ENCODE data around the gene ABCA1.
A peak's percentile ranks its signal among the peaks of the same experiment; 100 is the strongest.
"Not testable (repeated sequence)": the region's sequence is repeated elsewhere in the genome, so short reads cannot be mapped to it uniquely, and the experiment has no call there.

The ABCA1 gene

GRCh38 chr9:104864675-104865104 is 63.3 kb downstream of the ABCA1 start:
- no peak for DNase-seq

DNA sequence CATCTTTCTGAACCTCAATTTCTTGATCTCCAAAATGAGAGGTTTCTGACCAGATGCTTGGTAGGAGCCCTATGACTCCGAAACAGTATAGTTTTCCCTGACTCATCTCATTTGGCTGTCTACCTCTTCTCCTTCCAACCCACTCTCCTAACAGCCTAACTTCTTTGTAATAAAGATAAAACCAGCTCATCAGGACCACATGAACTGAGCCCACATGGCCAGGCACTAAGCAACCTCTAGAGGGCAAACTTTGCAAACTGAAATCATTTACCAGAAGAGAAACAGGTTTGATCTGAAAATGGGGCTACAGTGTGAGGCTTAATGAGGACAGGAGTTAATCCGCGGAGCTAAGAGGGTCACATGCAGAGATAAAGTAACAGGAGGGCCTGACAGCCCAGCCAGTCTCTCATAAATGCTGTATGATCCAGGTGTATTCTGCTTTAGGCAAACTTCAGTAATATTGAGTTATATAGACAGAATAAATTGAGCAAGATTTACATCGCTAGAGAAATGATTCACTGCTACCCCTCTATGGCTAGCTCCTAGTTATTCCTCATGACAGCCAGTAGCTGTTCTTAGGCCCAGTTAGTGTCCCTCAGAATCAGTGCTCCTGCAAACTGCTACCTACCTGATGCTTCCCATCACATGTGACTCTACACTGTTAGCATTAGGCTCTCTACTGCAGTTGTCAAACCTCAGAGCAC is 64.6 kb downstream of the ABCA1 start:
- peak; percentile 56 for DNase-seq

DNA sequence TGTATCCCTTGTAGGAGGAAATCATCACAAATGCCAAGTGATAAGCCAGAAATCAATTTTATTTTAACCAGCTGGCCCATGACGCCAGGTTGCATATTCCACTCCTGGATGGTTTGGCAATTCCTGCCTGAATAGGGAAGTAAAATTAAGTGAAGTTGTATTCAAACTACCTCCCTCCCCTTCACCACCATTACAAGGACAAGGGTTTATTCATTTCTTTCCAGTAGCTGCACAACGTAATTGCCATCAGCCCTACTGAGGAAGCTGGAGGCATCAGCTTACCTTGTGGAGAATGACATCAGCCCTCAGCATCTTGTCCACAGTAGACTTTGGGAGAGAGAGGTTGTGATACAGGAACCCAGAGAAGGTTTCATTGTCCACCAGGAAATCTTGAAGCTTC is 66.6 kb downstream of the ABCA1 start:
- DNase-seq = peak; percentile 45

DNA sequence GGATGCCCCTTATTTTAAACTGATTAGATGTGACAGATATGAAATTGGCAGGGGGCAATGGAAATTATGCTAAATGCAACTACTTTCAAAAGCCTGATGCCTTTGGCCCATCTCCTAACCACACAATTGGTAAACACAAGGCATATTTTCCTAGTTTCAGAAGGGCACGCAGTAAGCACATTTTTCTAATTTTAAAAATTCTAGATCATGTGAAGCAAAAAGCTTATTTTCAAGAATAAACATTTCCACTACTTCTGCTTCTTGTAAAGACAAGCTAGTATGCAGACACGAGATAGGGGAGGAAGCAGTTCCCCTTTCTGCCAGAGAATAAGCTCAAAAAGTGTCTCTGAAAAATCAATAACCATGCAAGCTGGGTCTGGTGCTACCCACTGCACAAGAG is 67.7 kb downstream of the ABCA1 start:
- DNase-seq = peak; percentile 92

- DNase-seq = no peak
Measured at GRCh38 chr9:104858846-104859245, 69.1 kb downstream of the ABCA1 start.

DNA sequence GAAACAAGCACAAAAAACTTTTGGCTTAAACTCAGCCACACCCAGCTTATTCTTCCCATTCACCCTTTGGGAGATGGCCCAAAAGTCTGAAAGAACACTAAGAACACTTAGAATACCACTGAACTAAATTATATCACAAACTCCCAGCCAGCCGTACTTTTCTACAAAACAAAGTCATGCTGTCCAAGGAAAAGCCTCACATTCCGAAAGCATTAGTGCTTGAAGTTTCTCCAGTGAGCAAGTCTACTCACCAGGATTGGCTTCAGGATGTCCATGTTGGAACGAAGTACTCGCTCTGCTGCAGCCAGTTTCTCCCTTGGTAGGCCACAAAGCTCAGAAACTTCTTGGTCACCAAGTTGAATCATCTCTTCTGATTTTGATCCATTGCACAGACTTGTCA is 69.7 kb downstream of the ABCA1 start:
- no peak for DNase-seq

- DNase-seq = no peak
Measured at GRCh38 chr9:104856413-104856941, 71.5 kb downstream of the ABCA1 start.

DNA sequence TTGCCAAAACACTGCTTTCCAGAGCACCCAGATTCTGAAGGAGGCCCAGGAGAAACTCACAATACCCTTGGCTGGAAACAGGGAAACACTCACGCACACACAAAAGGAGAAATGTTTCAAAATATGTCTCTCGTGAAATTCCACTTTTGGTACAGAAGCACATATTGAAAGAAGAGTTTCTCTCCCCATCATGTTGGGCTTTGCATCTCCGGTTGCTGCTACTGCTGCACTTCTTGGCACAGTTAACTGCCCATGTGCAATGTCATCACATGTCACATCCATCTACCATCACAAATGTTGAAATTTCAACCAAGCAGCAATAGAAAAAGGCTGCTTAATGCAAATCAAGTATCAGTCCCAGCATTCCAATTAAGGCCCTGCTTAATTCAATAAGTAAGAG is 72.1 kb downstream of the ABCA1 start:
- DNase-seq = no peak

DNA sequence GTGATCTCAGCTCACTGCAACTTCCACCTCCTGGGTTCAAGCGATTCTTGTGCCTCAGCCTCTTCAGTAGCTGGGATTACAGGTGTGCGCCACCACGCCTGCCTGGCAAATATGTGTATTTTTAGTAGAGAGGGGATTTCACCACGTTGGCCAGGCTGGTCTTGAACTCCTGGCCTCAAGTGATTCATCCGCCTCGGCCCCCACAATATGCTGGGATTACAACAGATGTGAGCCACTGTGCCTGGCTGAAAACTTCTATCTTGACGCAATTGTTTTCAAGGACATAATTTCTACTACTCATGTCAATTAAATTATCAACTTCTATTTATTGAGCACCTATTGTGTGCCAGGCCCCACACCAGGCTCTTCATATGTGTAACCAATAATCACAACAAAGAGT is 72.7 kb downstream of the ABCA1 start:
- DNase-seq = not testable (repeated sequence)

DNA sequence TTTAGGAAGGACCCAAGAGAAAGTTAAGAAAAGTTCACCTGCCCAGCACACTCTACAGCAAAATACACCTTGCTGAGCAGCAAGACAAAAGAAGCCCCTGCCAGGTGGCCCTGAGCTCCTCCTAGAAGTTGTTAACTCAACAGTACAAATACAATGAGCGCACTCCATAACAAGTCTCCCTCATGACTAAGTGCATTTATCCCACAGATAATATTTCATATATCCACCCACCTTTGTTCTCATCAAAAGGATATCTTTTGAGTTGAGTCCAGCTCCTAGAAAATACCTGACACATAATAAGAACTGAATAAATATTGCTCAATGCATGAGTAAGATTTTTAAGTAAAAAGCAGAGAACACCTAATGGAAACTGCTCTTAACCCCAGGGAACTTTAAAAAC is 73.3 kb downstream of the ABCA1 start:
- DNase-seq = no peak

DNA sequence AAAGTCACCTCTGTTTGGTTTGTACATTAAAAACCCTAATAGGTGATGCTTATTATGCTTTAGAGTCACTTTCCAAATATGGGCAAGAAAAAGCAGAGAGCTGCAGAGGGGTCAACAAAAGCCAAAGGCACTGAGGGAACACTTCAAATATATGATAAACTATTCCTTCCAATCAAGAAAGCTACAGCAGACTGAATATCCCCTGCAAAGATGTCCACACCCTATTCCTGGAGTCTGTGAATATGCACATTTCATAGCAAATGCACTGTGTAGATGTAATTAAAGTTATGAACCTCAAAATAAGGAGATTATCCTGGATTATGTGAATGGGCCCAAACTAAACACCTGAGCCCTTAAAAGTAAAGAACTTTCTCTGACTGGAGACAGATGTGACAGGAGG is 74.3 kb downstream of the ABCA1 start:
- no peak for DNase-seq

DNA sequence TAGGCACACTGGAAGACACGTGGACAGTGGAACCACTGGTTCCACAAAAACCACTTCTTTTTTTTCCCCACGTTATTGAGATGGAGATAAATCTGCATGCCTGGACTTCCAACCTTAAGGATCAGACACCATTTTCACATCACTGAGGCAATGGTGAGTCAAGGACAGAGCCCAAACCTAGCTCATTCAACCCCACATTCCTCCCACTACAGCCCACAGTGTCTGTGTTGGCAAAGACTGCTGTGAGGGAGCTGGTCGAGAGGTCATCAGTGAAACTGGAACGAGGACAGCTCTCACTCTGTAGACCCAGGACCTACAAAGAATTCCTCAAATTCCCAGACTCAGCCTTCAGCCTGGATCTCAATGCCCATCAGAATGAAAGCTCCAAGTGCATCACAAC is 74.8 kb downstream of the ABCA1 start:
- no peak for DNase-seq

GRCh38 chr9:104851546-104851920 is 76.4 kb downstream of the ABCA1 start:
- DNase-seq = no peak

- no peak for DNase-seq
Measured at GRCh38 chr9:104850786-104851545, 77.0 kb downstream of the ABCA1 start.

DNA sequence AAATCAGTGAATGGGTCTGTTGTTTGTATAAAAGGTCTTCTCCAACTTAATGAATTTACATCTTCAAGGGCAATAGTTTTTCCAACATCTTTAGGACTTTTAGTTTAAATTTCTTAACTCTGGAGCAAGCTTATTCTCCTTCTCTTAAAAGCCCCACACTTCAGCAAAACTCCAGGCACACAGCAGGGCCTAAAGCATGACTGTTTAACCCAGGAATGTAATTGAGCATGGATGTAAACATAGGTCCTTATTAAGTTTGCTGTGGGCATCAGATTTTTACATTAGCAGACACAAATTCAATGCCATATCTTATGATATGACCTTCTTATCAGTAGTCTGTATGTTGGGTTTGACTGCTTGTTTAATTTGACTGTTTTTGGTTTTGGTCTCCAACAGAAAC is 78.9 kb downstream of the ABCA1 start:
- DNase-seq = no peak

GRCh38 chr9:104844710-104845109 is 83.2 kb downstream of the ABCA1 start:
- DNase-seq = no peak

- DNase-seq = no peak
Measured at GRCh38 chr9:104843644-104844240, 84.2 kb downstream of the ABCA1 start.

- DNase-seq = no peak
Measured at GRCh38 chr9:104842698-104843097, 85.3 kb downstream of the ABCA1 start.

DNA sequence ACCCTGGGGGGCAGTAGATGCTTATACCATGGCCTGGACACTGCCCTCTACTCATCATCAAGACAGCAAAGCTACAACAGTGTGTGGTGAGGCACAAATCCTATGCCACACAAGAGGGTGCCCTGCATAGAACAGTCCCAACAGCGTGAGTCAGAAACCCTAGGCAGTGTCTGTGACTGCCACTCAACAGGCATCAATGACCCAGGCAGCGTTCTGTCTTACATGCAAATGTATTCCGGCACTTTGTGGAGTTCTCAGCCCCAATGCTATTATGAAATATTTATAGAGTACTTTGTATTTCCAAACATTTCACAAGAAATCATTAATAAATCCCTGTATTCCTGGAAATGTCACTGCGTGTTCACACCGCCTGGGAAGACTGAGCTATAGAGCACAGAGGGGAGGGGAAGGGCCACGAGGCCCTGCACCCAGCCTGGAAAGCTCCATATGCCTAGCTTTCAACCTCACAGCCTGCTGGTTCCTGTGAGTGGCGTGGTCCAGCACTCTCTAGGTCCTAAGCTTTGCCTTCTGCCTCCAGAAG is 86.3 kb downstream of the ABCA1 start:
- DNase-seq = no peak

- no peak for DNase-seq
Measured at GRCh38 chr9:104838958-104839357, 89.0 kb downstream of the ABCA1 start.

DNA sequence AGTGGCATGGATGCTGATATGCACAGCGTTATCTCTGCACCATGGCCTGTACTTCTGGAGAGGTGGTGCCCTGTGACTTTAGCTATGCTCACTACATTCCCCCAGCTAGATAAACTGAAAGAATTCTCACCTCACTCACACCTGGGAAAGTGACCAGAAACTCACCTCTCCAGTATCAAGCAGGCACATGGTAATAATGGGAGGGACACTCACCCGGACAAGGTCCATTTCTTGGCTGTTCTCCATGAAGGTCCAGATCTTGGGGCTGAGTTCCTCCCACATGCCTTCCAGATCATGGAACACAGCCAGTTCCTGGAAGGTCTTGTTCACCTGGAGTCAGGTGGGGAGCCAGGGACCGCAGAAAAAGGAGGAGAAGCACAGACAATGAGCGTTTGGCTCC is 91.2 kb downstream of the ABCA1 start:
- no peak for DNase-seq

DNA sequence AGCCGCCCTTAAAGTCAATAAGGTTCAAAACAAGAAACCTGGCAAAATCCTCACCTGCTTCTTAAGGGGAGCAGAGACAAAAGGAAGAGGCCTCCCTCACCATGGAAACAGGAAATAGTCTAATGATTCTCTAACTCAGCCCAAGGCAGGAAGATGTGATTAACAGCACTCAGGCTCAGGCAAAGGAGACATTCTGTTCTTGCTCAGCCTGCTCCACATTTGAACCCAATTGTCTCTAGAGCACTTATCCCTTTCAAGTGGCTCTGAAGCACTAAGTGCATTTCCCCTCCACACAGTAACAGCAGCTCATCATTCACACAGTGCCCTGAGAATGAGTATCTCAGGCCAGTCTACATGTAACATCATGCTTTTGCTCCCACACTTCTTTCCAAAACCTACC is 91.7 kb downstream of the ABCA1 start:
- DNase-seq = peak; percentile 56

DNA sequence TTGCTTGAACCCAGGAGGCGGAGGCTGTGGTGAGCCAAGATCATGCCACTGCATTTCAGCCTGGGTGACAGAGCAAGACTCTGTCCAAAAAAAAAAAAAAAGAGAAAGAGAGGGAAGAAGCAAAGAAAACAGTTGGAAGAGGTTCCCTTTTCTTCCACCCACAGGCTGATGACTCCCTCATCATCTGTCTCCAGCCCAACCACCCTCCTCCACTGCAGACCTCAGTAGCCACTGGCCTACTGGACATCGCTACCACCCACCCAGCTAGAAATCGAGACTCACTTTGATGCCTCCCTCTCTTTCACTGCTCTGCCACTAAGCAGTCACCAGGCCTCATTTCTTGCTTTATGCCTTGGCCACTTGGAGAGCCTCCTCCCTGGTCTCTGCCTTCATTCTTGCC is 92.8 kb downstream of the ABCA1 start:
- peak; percentile 87 for DNase-seq

GRCh38 chr9:104833696-104834095 is 94.3 kb downstream of the ABCA1 start:
- DNase-seq = no peak
